Fibroblast of lung (primary cell): ENCODE data around the gene PGAM4. TPM values are rescaled to one million over a fixed set of nuclear protein-coding genes. Genes with fewer than 3 reads are reported as not detected.

Experiments used
- DNase-seq, 2 donors: peaks; one replicate each; pipeline versions ENCODE4 v3.0.0 to v3.0.0-alpha.2; 2010; ENCODE audit warnings: low read depth in 2 of 2
- H2AFZ ChIP-seq: 2 replicates; pipeline ENCODE4 v1.5.1; 2012; ENCODE audit warnings: low read length, control low read depth, inconsistent platforms
- H3K27ac ChIP-seq: 2 replicates; pipeline ENCODE4 v1.5.1; 2011; ENCODE audit warnings: low read length, control low read depth; ENCODE audit not compliant: insufficient read depth
- H3K27me3 ChIP-seq: 2 replicates; pipeline ENCODE4 v1.5.1; 2011; ENCODE audit warnings: mild to moderate bottlenecking, low read length; ENCODE audit not compliant: control insufficient read depth, insufficient read depth
- H3K36me3 ChIP-seq: 2 replicates; pipeline ENCODE4 v1.5.1; 2011; ENCODE audit warnings: low read length; ENCODE audit not compliant: control insufficient read depth, insufficient read depth
- H3K4me1 ChIP-seq: 2 replicates; pipeline ENCODE4 v1.5.1; 2011; ENCODE audit warnings: low read length; ENCODE audit not compliant: control insufficient read depth, insufficient read depth; ENCODE audit errors: extremely low read depth
- H3K4me2 ChIP-seq: 2 replicates; pipeline ENCODE4 v1.5.1; 2011; ENCODE audit warnings: low read length, control low read depth; ENCODE audit not compliant: insufficient read depth; ENCODE audit errors: extremely low read depth
- H3K4me3 ChIP-seq, 4 experiments: fragments of 200-600 bp in 1 of 4; sonication (generic) in 1 of 4; replicated peaks in 1 of 4; 2 replicates each; pipeline ENCODE4 v1.5.1; 2011 to 2016; ENCODE audit warnings: low read length in 4 of 4, low read depth in 3 of 4, mild to moderate bottlenecking in 3 of 4, control low read depth in 2 of 4, inconsistent platforms in 1 of 4, mixed read lengths in 1 of 4; ENCODE audit not compliant: insufficient read depth in 1 of 4; ENCODE audit errors: control extremely low read depth in 1 of 4
- H3K79me2 ChIP-seq: 2 replicates; pipeline ENCODE4 v1.5.1; 2012; ENCODE audit warnings: mild to moderate bottlenecking, low read length, inconsistent platforms; ENCODE audit not compliant: control insufficient read depth, insufficient read depth
- H3K9ac ChIP-seq: 2 replicates; pipeline ENCODE4 v1.5.1; 2011; ENCODE audit warnings: mild to moderate bottlenecking, low read length, control low read depth; ENCODE audit not compliant: insufficient read depth
- H3K9me3 ChIP-seq: 2 replicates; pipeline ENCODE4 v1.5.1; 2012; ENCODE audit warnings: low read depth, low read length; ENCODE audit not compliant: control insufficient read depth, insufficient read depth
- H4K20me1 ChIP-seq: 2 replicates; pipeline ENCODE4 v1.5.1; 2011; ENCODE audit warnings: low read length; ENCODE audit not compliant: control insufficient read depth, insufficient read depth; ENCODE audit errors: extremely low read depth
- CTCF ChIP-seq, 2 donors: IDR thresholded peaks in 1 of 2; conservative IDR thresholded peaks in 1 of 2; 1 replicate in 1 of 2; 2 replicates in 1 of 2; pipeline ENCODE4 v1.5.1; 2011 to 2012; ENCODE audit warnings: low read length in 2 of 2, control low read depth in 1 of 2, inconsistent platforms in 1 of 2, low read depth in 1 of 2, mild to moderate bottlenecking in 1 of 2
- EZH2 ChIP-seq: IDR thresholded peaks from 2 replicates; pipeline ENCODE4 v1.5.1; 2012; ENCODE audit warnings: low read length, control low read depth, mild to moderate bottlenecking; ENCODE audit errors: missing control alignments
- polyA plus RNA-seq, 2 donors: library from polyadenylated mRNA; depleted of rRNA in 1 of 2; stranded (reverse) in 1 of 2; unstranded in 1 of 2; fragments of >200 nt; gene quantifications; 2 replicates each; pipeline ENCODE4 v1.2.1, GENCODE V29; 2011 to 2012; ENCODE audit warnings: missing spikeins in 1 of 2
- total RNA-seq: library from RNA; depleted of rRNA; stranded (reverse); fragments of >200 nt; gene quantifications from 2 replicates; pipeline ENCODE4 v1.2.1, GENCODE V29; 2014

The PGAM4 gene
- total and polyA plus RNA-seq, 2 donors (not counting 1 experiment from before 2014, with no cell fraction given): 0.39 TPM; not detected in 1

GRCh38 chrX:77953302-77953701 is 16.1 kb downstream of the PGAM4 start:
- H2AFZ ChIP-seq: no peak overlapping the region
- TF ChIP-seq EZH2 (no peak), CTCF (conservative IDR thresholded peaks at IDR 0.05 in 1 of 2, IDR thresholded peaks at IDR 0.05 in 1 of 2; ENCODE audit: low read depth in 1 of 2, low read length in 2 of 2) (no peak)
- DNase-seq: peak in 1 of 2 donors; percentile 18
- no peaks in the 10 kb centered on the region for H4K20me1 ChIP-seq
- no peak overlapping the region for H3K4me3 ChIP-seq
- no peaks in the 10 kb centered on the region for H3K27me3 ChIP-seq
- no peak overlapping the region for H3K27ac ChIP-seq
- no peaks in the 10 kb centered on the region for H3K36me3 ChIP-seq
- H3K4me2 ChIP-seq: no peak overlapping the region
- no peak overlapping the region for H3K9ac ChIP-seq
- peaks cover 6% of the 10 kb centered on the region for H3K4me1 ChIP-seq
- H3K79me2 ChIP-seq: no peaks in the 10 kb centered on the region
- no peaks in the 10 kb centered on the region for H3K9me3 ChIP-seq

- TF ChIP-seq CTCF (conservative IDR thresholded peaks at IDR 0.05 in 1 of 2, IDR thresholded peaks at IDR 0.05 in 1 of 2; ENCODE audit: low read depth in 1 of 2, low read length in 2 of 2): no peak
- TF ChIP-seq EZH2: no peak
- no peaks in the 10 kb centered on the region for H4K20me1 ChIP-seq
- H3K79me2 ChIP-seq: no peaks in the 10 kb centered on the region
- H3K27ac ChIP-seq: no peak overlapping the region
- no peaks in the 10 kb centered on the region for H3K36me3 ChIP-seq
- H3K27me3 ChIP-seq: no peaks in the 10 kb centered on the region
- no peak for DNase-seq
- peaks cover 6% of the 10 kb centered on the region for H3K4me1 ChIP-seq
- no peak overlapping the region for H3K4me2 ChIP-seq
- no peak overlapping the region for H2AFZ ChIP-seq
- no peak overlapping the region for H3K9ac ChIP-seq
- H3K4me3 ChIP-seq: no peak overlapping the region
- no peaks in the 10 kb centered on the region for H3K9me3 ChIP-seq
These were observed 17.3 kb downstream of the PGAM4 start for GRCh38 chrX:77952173-77952572.

- H4K20me1 ChIP-seq: no peaks in the 10 kb centered on the region
- TF ChIP-seq CTCF (conservative IDR thresholded peaks at IDR 0.05 in 1 of 2, IDR thresholded peaks at IDR 0.05 in 1 of 2; ENCODE audit: low read depth in 1 of 2, low read length in 2 of 2) (no peak), EZH2 (no peak)
- no peaks in the 10 kb centered on the region for H3K79me2 ChIP-seq
- H3K4me1 ChIP-seq: peaks cover 6% of the 10 kb centered on the region
- no peak for DNase-seq
- no peaks in the 10 kb centered on the region for H3K36me3 ChIP-seq
- no peaks in the 10 kb centered on the region for H3K9me3 ChIP-seq
- no peak overlapping the region for H2AFZ ChIP-seq
- no peak overlapping the region for H3K4me3 ChIP-seq
- no peak overlapping the region for H3K27ac ChIP-seq
- no peak overlapping the region for H3K9ac ChIP-seq
- H3K27me3 ChIP-seq: no peaks in the 10 kb centered on the region
- H3K4me2 ChIP-seq: no peak overlapping the region
These were observed 19.6 kb downstream of the PGAM4 start for GRCh38 chrX:77949840-77950239.
